GM12801 (cell line): Measurements from ENCODE around the gene PLA2G4E.

Experiments used
- CTCF ChIP-seq: IDR thresholded peaks from one replicate; pipeline ENCODE4 v1.5.1; 2011; ENCODE audit warnings: control low read depth; ENCODE audit not compliant: insufficient read length; ENCODE audit errors: extremely low read depth

PLA2G4E gene

GRCh38 chr15:41975669-41976068, 45.2 kb downstream of the PLA2G4E start:
- no peak for TF ChIP-seq CTCF

GRCh38 chr15:41974041-41974440, 46.8 kb downstream of the PLA2G4E start:
- no peak for TF ChIP-seq CTCF

GRCh38 chr15:41972253-41973242, 48.3 kb downstream of the PLA2G4E start, which contains the start of gene EHD4:
Gene EHD4 (minus strand): TSS chr15:41972557. CDS start chr15:41972494, 63 bp downstream.
- no peak for TF ChIP-seq CTCF

- TF ChIP-seq CTCF, result no peak
Observed at GRCh38 chr15:41971895-41972252, 49.0 kb downstream of the PLA2G4E start.

GRCh38 chr15:41971089-41971894, 49.5 kb downstream of the PLA2G4E start:
- no peak for TF ChIP-seq CTCF

GRCh38 chr15:41970456-41970855, 50.4 kb downstream of the PLA2G4E start:
- TF ChIP-seq CTCF, result no peak

GRCh38 chr15:41969851-41970431, 50.9 kb downstream of the PLA2G4E start:
- TF ChIP-seq CTCF, result no peak
